ENCODE measurements around the gene HECTD4. TPM values are rescaled to one million over a fixed set of nuclear protein-coding genes. Genes with fewer than 3 reads are reported as not detected.

Gene HECTD4
- total and polyA plus RNA-seq, 9 of the 15 experiments (the other 6 are each of a cell fraction or from before 2014, with no cell fraction given) = 3.5 to 33.3 (median 13.5) TPM

DNA sequence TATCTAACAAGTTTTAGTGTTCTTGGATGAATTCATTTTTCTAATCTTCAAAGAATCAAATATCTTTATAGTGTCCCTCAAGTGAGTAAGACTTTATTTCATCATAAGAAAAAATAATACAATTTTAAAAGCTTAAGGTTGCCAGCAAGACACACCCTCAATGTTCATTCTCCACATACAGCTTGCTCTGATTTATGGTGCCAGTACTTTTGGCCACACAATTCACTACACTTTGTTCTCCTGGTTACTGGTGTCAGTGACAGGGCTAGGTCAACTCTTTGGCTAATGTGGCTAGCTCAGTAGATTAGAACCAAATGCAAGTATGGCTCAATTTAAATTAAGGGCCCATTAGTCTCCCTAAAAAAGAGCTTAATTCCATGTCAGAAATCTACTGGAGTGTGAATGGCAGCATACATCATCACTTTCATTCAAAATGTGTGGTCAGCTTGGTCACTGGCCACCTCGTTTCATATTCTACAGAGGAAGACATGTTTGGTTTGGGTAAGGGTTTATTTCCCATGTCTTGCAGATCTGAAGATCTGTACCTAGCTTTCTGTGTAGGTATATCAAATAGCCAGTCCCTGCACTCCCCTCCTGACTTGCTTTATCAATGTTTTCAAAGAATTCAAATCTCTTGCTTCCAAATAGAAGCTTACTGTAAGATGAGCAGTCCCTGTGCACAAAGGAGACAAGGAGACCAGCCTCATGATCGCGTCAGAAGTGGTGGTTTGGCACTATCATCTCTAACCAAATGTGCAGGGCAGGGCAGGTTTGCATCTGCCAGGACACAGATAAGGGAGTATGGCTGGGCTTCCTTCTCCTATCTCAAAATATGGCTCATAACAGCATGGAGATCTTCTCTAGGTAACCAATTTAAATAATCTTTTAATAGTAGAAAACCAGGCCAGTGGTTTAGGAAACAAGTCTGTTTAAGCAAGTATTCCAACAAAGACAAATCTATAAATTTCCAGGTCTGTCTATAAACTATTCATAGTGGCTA, 31.3 kb downstream of the HECTD4 start (continued):
- TF ChIP-seq HDAC2 (IDR thresholded peaks at IDR 0.05) (peak; percentile 94), ZNF766 (CRISPR knock-in tag; conservative IDR thresholded peaks at IDR 0.05) (peak; percentile 79), EZH2 (IDR thresholded peaks at IDR 0.05; ENCODE audit: borderline replicate concordance, low read depth, low read length) (peak; percentile 75; the same call in 1 of the 2 replicates), SMARCE1 (IDR thresholded peaks at IDR 0.05) (peak; percentile 98), NEUROD1 (IDR thresholded peaks at IDR 0.05; ENCODE audit: borderline replicate concordance, low read depth, low read length, partially characterized antibody) (peak; percentile 75), ZBTB17 (CRISPR knock-in tag; IDR thresholded peaks at IDR 0.05) (peak; percentile 63; the same call in 1 of the 2 replicates), POLR2AphosphoS5 (IDR thresholded peaks at IDR 0.05; ENCODE audit: control insufficient read depth, insufficient read depth, low read depth, low read length) (peak; percentile 99), ZZZ3 (IDR thresholded peaks at IDR 0.05) (no peak), TCF3 (CRISPR knock-in tag; IDR thresholded peaks at IDR 0.05) (peak; percentile 99), CCNT2 (IDR thresholded peaks at IDR 0.05; ENCODE audit: borderline replicate concordance, extremely low read depth, insufficient read length, low read depth, low read length) (peak; percentile 99), CBX5 (IDR thresholded peaks at IDR 0.05; ENCODE audit: borderline replicate concordance, low read depth) (0 out of 2 replicates have a peak, but pooled peaks have one; percentile 42)
- TF ChIP-seq, protein P1, sequence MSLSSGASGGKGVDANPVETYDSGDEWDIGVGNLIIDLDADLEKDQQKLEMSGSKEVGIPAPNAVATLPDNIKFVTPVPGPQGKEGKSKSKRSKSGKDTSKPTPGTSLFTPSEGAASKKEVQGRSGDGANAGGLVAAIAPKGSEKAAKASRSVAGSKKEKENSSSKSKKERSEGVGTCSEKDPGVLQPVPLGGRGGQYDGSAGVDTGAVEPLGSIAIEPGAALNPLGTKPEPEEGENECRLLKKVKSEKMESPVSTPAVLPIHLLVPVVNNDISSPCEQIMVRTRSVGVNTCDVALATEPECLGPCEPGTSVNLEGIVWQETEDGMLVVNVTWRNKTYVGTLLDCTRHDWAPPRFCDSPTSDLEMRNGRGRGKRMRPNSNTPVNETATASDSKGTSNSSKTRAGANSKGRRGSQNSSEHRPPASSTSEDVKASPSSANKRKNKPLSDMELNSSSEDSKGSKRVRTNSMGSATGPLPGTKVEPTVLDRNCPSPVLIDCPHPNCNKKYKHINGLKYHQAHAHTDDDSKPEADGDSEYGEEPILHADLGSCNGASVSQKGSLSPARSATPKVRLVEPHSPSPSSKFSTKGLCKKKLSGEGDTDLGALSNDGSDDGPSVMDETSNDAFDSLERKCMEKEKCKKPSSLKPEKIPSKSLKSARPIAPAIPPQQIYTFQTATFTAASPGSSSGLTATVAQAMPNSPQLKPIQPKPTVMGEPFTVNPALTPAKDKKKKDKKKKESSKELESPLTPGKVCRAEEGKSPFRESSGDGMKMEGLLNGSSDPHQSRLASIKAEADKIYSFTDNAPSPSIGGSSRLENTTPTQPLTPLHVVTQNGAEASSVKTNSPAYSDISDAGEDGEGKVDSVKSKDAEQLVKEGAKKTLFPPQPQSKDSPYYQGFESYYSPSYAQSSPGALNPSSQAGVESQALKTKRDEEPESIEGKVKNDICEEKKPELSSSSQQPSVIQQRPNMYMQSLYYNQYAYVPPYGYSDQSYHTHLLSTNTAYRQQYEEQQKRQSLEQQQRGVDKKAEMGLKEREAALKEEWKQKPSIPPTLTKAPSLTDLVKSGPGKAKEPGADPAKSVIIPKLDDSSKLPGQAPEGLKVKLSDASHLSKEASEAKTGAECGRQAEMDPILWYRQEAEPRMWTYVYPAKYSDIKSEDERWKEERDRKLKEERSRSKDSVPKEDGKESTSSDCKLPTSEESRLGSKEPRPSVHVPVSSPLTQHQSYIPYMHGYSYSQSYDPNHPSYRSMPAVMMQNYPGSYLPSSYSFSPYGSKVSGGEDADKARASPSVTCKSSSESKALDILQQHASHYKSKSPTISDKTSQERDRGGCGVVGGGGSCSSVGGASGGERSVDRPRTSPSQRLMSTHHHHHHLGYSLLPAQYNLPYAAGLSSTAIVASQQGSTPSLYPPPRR (CRISPR knock-in tag; IDR thresholded peaks at IDR 0.05; ENCODE audit: borderline replicate concordance) = 0 out of 2 replicates have a peak, but pooled peaks have one; percentile 28
- TF ChIP-seq, protein P2, sequence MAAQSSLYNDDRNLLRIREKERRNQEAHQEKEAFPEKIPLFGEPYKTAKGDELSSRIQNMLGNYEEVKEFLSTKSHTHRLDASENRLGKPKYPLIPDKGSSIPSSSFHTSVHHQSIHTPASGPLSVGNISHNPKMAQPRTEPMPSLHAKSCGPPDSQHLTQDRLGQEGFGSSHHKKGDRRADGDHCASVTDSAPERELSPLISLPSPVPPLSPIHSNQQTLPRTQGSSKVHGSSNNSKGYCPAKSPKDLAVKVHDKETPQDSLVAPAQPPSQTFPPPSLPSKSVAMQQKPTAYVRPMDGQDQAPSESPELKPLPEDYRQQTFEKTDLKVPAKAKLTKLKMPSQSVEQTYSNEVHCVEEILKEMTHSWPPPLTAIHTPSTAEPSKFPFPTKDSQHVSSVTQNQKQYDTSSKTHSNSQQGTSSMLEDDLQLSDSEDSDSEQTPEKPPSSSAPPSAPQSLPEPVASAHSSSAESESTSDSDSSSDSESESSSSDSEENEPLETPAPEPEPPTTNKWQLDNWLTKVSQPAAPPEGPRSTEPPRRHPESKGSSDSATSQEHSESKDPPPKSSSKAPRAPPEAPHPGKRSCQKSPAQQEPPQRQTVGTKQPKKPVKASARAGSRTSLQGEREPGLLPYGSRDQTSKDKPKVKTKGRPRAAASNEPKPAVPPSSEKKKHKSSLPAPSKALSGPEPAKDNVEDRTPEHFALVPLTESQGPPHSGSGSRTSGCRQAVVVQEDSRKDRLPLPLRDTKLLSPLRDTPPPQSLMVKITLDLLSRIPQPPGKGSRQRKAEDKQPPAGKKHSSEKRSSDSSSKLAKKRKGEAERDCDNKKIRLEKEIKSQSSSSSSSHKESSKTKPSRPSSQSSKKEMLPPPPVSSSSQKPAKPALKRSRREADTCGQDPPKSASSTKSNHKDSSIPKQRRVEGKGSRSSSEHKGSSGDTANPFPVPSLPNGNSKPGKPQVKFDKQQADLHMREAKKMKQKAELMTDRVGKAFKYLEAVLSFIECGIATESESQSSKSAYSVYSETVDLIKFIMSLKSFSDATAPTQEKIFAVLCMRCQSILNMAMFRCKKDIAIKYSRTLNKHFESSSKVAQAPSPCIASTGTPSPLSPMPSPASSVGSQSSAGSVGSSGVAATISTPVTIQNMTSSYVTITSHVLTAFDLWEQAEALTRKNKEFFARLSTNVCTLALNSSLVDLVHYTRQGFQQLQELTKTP (IDR thresholded peaks at IDR 0.05; ENCODE audit: low read depth in 1 of 2, partially characterized antibody in 2 of 2) = peak; percentile 43 to 73

Measured in K562 (cell line).